Neural cell (in vitro differentiated cells): ENCODE data around the gene SH3TC2. TPM values are rescaled to one million over a fixed set of nuclear protein-coding genes. Genes with fewer than 3 reads are reported as not detected.

Source experiments
- H2AFZ ChIP-seq: fragments of 200-600, 300-800 bp; sonication (generic), shearing (Covaris generic); 2 replicates; pipeline ENCODE4 v1.6.0; 2014; ENCODE audit warnings: low read depth, mild to moderate bottlenecking, antibody characterized with exemption, low read length, moderate library complexity
- H3F3A ChIP-seq: fragments of 200-600 bp; shearing (Covaris generic); 2 replicates; pipeline ENCODE4 v1.6.1; 2016; ENCODE audit warnings: mild to moderate bottlenecking, moderate library complexity, mixed read lengths, antibody characterized with exemption, low read length; ENCODE audit not compliant: insufficient read depth, poor library complexity, severe bottlenecking
- H3K27ac ChIP-seq: fragments of 200-600, 300-800 bp; sonication (generic), shearing (Covaris generic); 2 replicates; pipeline ENCODE4 v1.5.1; 2014; ENCODE audit warnings: mild to moderate bottlenecking, low read length, moderate library complexity
- H3K27me3 ChIP-seq: fragments of 300-800, 200-600 bp; sonication (generic), shearing (Covaris generic); 2 replicates; pipeline ENCODE4 v1.6.0; 2014; ENCODE audit warnings: mild to moderate bottlenecking, low read depth, low read length, moderate library complexity; ENCODE audit not compliant: insufficient read depth
- H3K36me3 ChIP-seq: fragments of 300-800, 200-600 bp; sonication (generic), shearing (Covaris generic); 2 replicates; pipeline ENCODE4 v1.5.1; 2014; ENCODE audit warnings: mild to moderate bottlenecking, antibody characterized with exemption, low read length, moderate library complexity; ENCODE audit not compliant: insufficient read depth
- H3K4me2 ChIP-seq: fragments of 300-800, 200-600 bp; sonication (generic), shearing (Covaris generic); 2 replicates; pipeline ENCODE4 v1.6.0; 2014; ENCODE audit warnings: mild to moderate bottlenecking, low read length
- H3K4me3 ChIP-seq: fragments of 300-800, 200-600 bp; sonication (generic), shearing (Covaris generic); 2 replicates; pipeline ENCODE4 v1.5.1; 2014; ENCODE audit warnings: mild to moderate bottlenecking, low read length, moderate library complexity
- H3K79me2 ChIP-seq: fragments of 200-600 bp; shearing (Covaris generic); replicated peaks from 2 replicates; pipeline ENCODE4 v1.6.0; 2014; ENCODE audit warnings: mild to moderate bottlenecking, low read length, moderate library complexity; ENCODE audit not compliant: insufficient read depth
- H3K9ac ChIP-seq: fragments of 300-800, 200-600 bp; sonication (generic), shearing (Covaris generic); 2 replicates; pipeline ENCODE4 v1.6.1; 2016; ENCODE audit warnings: mild to moderate bottlenecking, low read length, mixed read lengths
- H3K9me2 ChIP-seq: fragments of 200-600 bp; shearing (Covaris generic); 2 replicates; pipeline ENCODE4 v1.6.1; 2016; ENCODE audit warnings: mild to moderate bottlenecking, low read length, mixed read lengths; ENCODE audit not compliant: insufficient read depth
- H3K9me3 ChIP-seq: fragments of 200-600, 300-800 bp; sonication (generic), shearing (Covaris generic); 2 replicates; pipeline ENCODE4 v1.6.1; 2016; ENCODE audit warnings: mild to moderate bottlenecking, mixed run types, low read length, moderate library complexity, mixed read lengths
- H4K20me1 ChIP-seq: fragments of 200-600 bp; shearing (Covaris generic); 2 replicates; pipeline ENCODE4 v1.6.1; 2016; ENCODE audit warnings: mild to moderate bottlenecking, mixed run types; ENCODE audit not compliant: insufficient read depth
- EP300 ChIP-seq: fragments of 450-650 bp; conservative IDR thresholded peaks from 2 replicates; pipeline ENCODE4 v1.6.1; 2014; ENCODE audit warnings: antibody characterized with exemption, mild to moderate bottlenecking, moderate library complexity; ENCODE audit not compliant: poor library complexity, severe bottlenecking
- EZH2 ChIP-seq: fragments of 200-600, 300-800 bp; shearing (Covaris generic), sonication (generic); IDR thresholded peaks from 2 replicates; pipeline ENCODE4 v1.6.1; 2014; ENCODE audit warnings: antibody characterized with exemption, low read length, borderline replicate concordance, mild to moderate bottlenecking; ENCODE audit not compliant: insufficient read depth, poor library complexity, severe bottlenecking
- MXI1 ChIP-seq: fragments of 450-650 bp; conservative IDR thresholded peaks from 2 replicates; pipeline ENCODE4 v1.6.1; 2014; ENCODE audit warnings: antibody characterized with exemption, mild to moderate bottlenecking; ENCODE audit not compliant: poor library complexity, severe bottlenecking
- POLR2AphosphoS5 ChIP-seq: IDR thresholded peaks from 2 replicates; pipeline ENCODE4 v1.6.1; 2012
- RAD21 ChIP-seq: fragments of 450-650 bp; conservative IDR thresholded peaks from 2 replicates; pipeline ENCODE4 v1.6.1; 2014; ENCODE audit warnings: antibody characterized with exemption, mild to moderate bottlenecking, moderate library complexity
- SMC3 ChIP-seq: fragments of 450-650 bp; conservative IDR thresholded peaks from 2 replicates; pipeline ENCODE4 v1.6.1; 2014; ENCODE audit warnings: antibody characterized with exemption, mild to moderate bottlenecking, moderate library complexity; ENCODE audit not compliant: poor library complexity
- TAF1 ChIP-seq: IDR thresholded peaks from 2 replicates; pipeline ENCODE4 v1.6.1; 2012; ENCODE audit warnings: low read depth
- polyA plus RNA-seq: library from polyadenylated mRNA; depleted of rRNA; stranded (reverse); fragments of >200 nt; gene quantifications from 2 replicates; pipeline ENCODE4 v1.2.3, GENCODE V29; 2014
- TF ChIP-seq, protein P1 (sequence below): IDR thresholded peaks from 2 replicates; pipeline ENCODE4 v1.6.1; 2012; ENCODE audit warnings: borderline replicate concordance
- TF ChIP-seq, protein P2 (sequence below): fragments of 450-650 bp; IDR thresholded peaks from 2 replicates; pipeline ENCODE4 v1.5.1; 2014; ENCODE audit warnings: antibody characterized with exemption, mild to moderate bottlenecking, moderate library complexity; ENCODE audit not compliant: poor library complexity, severe bottlenecking

Gene SH3TC2
- polyA plus RNA-seq, 1 donor from 2014 or later = not detected

DNA sequence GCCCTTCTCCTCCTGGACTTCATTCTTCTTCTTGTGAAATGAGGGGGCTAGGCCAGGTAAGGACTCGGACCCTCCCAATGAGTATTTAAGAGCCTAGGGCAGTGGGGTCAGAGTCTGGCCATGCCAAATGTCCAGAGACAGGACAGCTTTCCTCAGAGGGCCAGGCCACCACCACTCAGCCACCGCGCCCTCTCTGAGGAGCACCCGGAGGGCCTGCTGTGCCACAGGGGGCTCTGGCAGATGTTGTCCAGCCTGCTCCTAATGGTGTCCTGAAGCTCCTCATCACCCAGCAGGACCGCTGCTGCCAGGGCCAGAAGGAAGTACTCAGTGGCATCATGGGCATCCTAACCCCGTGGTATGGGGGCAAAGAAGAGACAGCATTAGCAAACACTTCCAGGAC lies 58.3 kb downstream of the SH3TC2 start:
- no peak overlapping the region for H3K4me2 ChIP-seq
- no peaks in the 10 kb centered on the region for H3K27me3 ChIP-seq
- no peak overlapping the region for H3K9ac ChIP-seq
- H3K9me3 ChIP-seq = no peaks in the 10 kb centered on the region
- H3K36me3 ChIP-seq = no peaks in the 10 kb centered on the region
- H3F3A ChIP-seq = no peaks in the 10 kb centered on the region
- no peak overlapping the region for H3K4me3 ChIP-seq
- H3K79me2 ChIP-seq = no peaks in the 10 kb centered on the region
- H2AFZ ChIP-seq = no peak overlapping the region
- no peaks in the 10 kb centered on the region for H3K9me2 ChIP-seq
- no peak overlapping the region for H3K27ac ChIP-seq
- H4K20me1 ChIP-seq = no peaks in the 10 kb centered on the region
- TF ChIP-seq, protein P1, sequence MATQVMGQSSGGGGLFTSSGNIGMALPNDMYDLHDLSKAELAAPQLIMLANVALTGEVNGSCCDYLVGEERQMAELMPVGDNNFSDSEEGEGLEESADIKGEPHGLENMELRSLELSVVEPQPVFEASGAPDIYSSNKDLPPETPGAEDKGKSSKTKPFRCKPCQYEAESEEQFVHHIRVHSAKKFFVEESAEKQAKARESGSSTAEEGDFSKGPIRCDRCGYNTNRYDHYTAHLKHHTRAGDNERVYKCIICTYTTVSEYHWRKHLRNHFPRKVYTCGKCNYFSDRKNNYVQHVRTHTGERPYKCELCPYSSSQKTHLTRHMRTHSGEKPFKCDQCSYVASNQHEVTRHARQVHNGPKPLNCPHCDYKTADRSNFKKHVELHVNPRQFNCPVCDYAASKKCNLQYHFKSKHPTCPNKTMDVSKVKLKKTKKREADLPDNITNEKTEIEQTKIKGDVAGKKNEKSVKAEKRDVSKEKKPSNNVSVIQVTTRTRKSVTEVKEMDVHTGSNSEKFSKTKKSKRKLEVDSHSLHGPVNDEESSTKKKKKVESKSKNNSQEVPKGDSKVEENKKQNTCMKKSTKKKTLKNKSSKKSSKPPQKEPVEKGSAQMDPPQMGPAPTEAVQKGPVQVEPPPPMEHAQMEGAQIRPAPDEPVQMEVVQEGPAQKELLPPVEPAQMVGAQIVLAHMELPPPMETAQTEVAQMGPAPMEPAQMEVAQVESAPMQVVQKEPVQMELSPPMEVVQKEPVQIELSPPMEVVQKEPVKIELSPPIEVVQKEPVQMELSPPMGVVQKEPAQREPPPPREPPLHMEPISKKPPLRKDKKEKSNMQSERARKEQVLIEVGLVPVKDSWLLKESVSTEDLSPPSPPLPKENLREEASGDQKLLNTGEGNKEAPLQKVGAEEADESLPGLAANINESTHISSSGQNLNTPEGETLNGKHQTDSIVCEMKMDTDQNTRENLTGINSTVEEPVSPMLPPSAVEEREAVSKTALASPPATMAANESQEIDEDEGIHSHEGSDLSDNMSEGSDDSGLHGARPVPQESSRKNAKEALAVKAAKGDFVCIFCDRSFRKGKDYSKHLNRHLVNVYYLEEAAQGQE = no peak
- no peak for TF ChIP-seq TAF1

DNA sequence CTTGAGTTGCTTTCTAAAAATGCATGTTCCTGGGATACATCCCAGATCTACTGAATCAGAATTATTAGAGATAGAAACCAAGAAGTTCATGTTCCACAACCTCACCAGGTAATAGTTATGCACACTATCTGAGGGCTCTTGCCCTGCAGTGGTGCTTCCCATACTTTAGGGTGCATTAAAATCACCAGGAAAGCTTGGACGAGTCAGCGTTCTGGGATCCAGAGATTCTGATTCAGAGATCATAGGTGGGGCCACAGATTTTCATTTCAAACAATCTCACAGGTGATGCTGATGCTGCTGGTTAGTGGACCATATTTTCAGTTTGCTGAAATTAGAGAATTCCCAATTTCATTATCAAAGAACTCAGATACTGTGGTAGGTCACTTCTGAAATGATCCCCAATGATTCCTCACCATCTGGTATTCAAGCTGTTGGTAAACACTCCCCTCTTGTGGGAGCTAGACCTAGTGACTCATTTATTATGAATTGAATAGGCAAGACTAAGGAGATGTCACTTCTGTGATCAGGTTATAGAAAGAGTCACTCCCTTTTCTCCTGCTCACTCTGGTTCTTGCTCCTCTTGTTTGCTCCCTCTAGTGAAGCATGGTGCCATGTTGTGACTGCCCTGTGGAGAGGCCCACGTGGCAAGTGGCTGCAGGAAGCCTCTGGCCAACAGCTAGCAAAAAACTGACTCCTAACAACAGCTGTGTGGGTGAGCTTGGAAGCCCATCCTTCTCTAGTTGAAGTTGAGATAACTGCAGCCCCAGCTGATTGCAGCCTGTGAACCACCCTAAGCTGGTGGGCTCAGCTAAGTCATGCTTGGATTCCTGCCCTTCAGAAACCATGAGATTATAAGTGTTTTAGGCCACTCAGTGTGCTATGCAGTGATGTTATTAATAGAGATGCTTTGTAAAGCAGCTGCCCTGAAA lies 59.8 kb downstream of the SH3TC2 start:
- Histone ChIP-seq H3K36me3 (no peaks in the 10 kb centered on the region), H3K79me2 (no peaks in the 10 kb centered on the region), H3F3A (no peaks in the 10 kb centered on the region), H3K9ac (no peak overlapping the region), H3K9me2 (no peaks in the 10 kb centered on the region), H2AFZ (no peak overlapping the region), H3K27ac (no peak overlapping the region), H3K4me3 (no peak overlapping the region), H3K27me3 (no peaks in the 10 kb centered on the region), H3K9me3 (no peaks in the 10 kb centered on the region), H3K4me2 (no peak overlapping the region), H4K20me1 (no peaks in the 10 kb centered on the region)
- TF ChIP-seq RAD21 (no peak), TAF1 (no peak), EP300 (no peak), EZH2 (no peak), POLR2AphosphoS5 (no peak), MXI1 (no peak), SMC3 (no peak)
- TF ChIP-seq, protein P1 = no peak
- TF ChIP-seq, protein P2, sequence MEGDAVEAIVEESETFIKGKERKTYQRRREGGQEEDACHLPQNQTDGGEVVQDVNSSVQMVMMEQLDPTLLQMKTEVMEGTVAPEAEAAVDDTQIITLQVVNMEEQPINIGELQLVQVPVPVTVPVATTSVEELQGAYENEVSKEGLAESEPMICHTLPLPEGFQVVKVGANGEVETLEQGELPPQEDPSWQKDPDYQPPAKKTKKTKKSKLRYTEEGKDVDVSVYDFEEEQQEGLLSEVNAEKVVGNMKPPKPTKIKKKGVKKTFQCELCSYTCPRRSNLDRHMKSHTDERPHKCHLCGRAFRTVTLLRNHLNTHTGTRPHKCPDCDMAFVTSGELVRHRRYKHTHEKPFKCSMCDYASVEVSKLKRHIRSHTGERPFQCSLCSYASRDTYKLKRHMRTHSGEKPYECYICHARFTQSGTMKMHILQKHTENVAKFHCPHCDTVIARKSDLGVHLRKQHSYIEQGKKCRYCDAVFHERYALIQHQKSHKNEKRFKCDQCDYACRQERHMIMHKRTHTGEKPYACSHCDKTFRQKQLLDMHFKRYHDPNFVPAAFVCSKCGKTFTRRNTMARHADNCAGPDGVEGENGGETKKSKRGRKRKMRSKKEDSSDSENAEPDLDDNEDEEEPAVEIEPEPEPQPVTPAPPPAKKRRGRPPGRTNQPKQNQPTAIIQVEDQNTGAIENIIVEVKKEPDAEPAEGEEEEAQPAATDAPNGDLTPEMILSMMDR = no peak
